Fibroblast of peridontal ligament (primary cell): ENCODE data around the gene TPST1.
A peak's percentile ranks its signal among the peaks of the same experiment; 100 is the strongest.
"Not testable (repeated sequence)": the region's sequence is repeated elsewhere in the genome, so short reads cannot be mapped to it uniquely, and the experiment has no call there.

Experiments
- DNase-seq: peaks from one replicate; pipeline ENCODE4 v3.0.0-alpha.2; 2010; ENCODE audit errors: extremely low read depth

The TPST1 gene

DNA sequence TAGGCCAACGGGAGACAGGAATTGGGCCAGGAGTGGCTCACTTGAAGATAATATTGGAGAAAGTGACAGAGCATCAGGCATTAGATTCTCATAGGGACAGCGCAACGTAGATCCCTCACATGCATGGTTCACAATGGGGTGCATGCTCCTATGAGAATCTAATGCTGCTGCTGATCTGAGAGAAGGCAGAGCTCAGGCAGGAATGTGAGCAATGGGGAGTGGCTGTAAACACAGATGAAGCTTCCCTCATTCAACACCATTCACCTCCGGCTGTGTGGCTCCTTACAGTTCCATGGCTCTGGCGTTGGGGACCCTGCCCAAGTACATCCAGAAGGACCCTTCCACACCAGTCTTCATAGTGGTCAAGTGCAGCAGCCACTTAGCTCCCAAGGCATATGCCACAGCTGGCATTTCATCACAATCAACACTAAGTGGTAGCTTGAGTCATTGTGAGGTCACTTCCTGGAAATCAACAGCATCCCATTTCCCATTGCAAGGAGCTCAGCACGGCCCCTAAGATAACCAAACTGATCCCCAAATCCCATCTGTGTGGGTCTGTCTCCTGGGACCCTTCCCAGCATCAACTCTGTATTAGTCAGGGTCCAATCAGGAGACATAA, 174.5 kb downstream of the TPST1 start:
- peak; percentile 48 for DNase-seq

DNA sequence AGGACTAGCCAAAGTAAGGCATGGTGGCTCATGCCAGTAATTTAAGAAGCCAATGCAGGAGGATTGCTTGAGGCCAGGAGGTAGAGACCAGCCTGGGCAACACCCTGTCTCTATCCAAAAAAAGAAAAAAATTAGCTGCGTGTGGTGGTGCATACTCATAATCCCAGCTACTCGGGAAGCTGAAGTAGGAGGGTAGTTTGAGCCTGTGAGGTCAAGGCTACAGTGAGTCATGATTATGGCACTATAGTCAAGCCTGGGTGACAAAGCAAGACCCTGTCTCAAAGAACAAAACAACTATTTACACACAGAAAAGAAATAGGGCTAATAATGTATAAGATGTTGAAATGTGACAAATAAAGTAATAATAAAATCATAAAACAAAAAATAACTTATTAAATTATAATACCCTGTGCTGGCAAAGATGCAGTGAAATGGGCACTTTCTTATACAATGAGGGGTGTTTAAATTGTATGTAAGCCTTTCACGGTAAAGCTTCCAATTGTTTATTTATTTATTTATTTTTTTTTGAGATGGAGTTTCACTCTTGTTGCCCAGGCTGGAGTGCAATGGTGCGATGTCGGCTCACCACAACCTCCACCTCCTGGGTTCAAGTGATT, 175.2 kb downstream of the TPST1 start:
- no peak for DNase-seq

DNA sequence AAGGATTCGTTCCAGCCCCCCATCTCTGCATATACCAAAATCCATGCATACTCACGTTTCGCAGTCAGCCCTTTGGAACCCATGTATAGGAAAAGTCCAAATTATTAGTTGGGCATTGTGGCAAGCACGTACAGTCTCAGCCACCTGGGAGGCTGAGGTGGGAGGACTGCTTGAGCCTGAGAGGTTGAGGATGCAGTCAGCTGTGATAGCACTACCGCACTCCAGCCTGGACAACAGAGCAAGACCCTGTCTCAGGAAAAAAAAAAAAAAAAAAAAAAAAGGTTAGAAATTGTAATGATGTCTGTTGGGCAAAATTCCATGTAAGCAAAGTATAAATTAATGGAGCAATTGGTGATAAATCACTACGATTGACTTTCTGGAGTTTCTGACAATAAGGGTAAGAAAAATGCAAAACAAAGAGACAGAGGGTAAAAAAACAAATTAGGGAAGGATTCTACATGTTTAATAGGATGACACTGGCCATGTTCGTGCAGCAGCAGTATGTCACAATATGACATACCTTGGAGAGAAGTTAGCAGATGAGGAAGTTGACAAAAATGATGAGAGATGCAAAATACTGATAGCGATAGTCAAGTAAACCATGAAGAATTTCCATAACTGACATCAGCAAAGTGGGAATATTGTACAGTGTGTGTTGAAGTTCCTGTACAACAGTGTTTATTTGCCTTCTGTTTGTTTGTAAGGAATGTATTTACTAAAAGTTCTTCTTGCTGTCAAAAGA, 177.2 kb downstream of the TPST1 start:
- not testable (repeated sequence) for DNase-seq

DNA sequence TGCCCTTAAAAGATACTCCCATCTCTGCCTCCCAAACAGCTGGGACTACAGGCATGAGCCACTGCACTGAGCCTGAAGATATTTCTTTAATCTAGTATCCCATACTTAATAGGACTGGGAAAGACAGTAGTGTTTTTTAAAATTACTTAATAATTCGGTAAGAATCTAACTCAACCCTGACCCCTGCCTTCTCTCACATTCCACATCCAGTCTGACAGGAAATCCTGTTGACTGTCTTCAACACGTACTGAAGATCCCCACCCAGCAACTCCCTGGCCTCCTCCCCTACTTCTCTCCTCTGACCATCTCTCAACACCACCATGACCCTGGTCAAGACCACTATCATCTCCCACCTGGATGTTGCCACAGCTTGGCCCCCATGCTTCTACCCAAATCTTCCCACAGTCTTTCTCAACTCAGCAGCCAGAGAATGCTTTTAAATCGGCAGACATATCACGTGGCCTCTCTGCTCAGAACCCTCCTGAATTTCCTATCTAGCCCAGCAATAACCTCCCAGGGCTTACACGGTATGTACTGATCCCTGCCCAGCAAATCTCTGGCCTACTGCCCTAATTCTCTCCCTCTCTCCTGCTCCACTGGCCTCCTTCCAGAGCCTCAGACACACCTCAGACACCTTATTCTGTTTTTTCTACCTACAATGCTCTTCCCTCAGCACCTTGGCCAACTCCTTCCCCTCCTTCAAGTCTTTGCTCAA, 180.2 kb downstream of the TPST1 start:
- not testable (repeated sequence) for DNase-seq

DNA sequence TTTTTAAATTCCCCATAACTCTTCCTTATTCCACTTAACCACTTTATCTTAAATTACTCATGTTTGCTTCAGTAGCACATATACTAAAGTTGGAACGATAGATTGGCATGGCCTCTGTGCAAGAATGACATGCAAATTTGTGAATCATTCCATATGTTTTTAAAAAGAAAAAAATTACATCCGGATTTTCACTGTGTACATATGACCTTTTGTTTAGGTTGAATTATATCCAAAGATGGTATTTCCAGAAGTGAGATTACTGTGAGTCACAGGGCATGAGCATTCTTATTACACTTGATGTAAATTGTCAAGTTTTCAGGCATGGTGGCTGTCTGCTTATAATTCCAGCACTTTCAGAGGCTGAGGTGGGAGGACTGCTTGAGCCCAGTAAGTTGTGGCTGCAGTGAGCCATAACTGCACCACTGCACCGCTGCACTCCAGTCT, 190.0 kb downstream of the TPST1 start:
- peak; percentile 75 for DNase-seq

DNA sequence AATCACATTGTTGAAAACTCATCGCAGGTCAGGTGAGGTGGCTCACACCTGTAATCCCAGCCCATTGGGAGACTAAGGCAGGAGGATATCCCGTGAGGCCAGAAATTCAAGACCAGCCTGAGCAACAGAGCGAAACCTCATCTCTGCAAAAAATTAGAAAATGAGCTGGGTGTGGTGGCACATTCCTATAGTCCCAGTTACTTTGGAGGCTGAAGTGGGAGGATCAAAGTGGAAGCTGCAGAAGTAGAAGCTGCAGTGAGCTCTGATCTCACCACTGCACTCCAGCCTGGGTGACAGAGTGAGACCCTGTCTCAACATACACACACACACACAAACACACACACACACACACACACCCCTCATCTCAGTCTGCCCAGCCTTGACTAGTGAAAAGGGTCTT, 190.9 kb downstream of the TPST1 start:
- DNase-seq = not testable (repeated sequence)

DNA sequence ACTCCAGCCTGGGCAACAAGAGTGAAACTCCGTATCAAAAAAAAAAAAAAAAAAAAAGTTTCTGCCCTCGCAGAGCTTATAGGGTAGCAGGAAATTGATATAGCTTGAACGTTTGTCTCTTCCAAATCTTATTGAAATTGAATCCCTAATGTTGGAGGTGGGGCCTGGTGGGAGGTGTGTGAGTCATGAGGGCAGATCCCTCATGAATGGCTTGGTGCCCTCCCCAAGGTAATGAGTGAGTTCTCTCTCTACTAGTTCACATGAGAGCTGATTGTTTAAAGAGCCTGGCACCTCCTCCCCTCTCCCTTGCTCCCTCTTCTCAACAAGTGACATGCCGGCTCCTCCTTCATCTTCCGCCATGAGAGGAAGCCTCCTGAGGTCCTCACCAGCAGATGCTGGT, 193.7 kb downstream of the TPST1 start:
- DNase-seq = peak; percentile 13

DNA sequence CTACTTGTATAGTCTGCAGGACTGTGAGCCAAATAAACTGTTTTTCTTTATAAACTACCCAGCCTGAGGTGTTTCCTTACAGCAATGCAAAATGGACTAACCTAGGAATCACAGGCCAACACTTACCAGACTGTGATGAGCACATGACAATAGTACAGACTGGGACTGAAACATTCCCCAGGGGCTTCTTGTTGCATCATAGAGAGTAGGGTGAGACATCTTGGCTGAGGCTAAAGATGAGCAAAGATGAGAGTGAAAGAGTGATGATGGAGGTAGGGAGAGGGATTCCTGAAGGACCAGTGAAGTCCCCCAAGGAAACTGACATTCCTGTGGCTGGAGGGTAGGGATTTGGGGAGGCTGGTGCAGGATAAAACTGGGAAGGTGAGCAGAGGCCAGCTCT, 194.4 kb downstream of the TPST1 start:
- DNase-seq = peak; percentile 23

DNA sequence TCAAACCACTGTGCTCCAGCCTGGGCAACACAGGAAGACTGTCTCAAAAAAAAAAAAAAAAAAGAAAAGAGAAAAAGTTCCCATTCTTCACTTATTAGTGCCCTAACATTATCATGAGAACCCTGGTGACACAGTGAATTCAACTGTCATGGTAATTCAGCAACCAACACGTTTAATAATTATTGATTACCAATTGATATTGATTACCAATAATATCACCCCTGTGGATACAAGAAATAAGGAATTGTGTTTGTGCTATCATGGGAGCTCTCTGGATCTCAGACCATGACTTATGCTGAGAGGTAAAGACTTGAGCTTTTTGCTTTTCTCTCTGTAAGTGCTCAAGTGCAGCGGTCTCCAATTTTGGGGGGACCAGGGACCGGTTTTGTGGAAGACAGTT, 195.3 kb downstream of the TPST1 start:
- no peak for DNase-seq

DNA sequence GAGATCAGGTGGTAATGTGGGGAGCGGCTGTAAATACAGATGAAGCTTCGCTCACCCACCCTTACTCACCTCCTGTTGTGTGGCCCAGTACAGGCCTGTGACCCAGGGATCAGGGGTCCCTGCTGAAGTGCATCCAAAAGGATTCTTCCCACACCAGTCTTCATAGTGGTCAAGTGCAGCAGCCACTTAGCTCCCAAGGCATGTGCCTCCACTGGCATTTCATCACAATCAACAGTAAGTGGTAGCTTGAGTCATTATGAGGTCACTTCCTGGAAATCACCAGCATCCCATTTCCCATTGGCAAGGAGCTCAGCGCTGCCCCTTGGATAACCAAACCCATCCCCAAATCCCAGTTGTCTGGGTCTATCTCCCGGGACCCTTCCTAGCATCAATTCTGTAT, 196.0 kb downstream of the TPST1 start:
- DNase-seq = not testable (repeated sequence)

DNA sequence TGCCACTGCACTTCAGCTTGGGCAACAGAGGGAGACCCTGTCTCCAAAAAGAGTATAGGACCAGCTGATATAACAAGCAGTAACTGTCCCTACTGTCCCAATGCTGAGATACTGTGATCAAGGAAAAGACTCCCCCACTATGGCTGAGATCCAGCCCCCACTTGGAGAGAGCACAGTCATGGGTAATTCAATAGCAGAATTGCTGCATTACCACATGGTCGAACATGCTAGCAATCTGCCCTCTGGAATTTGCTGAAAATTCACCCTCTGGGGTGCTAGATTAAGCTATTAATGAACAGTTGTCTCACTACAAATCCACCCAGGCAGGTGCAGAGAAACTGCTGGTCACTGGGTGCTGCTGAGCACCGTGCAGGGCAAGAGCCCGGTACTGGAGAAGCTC, 196.8 kb downstream of the TPST1 start:
- not testable (repeated sequence) for DNase-seq

DNA sequence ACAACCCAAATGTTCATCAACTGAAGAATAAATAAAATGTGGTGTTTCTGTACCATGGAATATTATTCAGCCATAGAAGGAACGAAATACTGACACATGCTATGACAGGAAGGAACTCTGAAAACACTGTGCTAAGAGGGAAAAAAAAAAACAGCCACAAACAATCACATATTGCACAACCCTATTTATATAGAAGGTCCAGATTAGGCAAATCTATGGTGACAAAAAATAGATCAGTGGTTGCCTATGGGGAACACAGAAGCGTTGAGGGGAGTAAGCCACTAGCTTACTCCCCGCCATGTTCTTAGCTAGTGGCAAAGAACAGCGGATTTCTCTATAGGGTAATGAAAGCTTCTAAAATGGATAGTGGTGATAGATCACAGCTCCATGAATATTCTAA, 198.4 kb downstream of the TPST1 start:
- DNase-seq = no peak

DNA sequence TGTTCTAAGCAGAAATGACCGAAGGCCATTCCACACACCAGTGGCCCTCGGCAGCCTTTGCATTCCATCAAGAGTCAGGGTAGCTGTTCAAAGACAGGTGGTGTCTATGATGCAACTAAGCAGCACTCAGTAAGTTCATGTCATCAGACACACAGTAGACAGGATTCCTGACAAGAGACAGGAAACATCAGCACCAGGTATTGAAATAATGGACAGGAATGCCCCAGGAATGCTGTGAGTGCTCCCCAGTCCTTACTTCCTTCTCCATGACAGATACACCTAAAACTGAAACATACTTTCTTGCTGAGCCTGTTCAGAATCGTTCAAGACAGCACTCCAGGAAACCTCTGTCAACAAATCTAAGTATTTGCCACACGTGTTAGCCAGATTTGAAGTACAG, 204.4 kb downstream of the TPST1 start:
- no peak for DNase-seq
